OCI-LY1 (cell line): ENCODE measurements around the gene FGF3.

Experiments used
- H2AFZ ChIP-seq: fragments of 200-600 bp; sonication (generic), shearing (Covaris generic); 2 replicates; pipeline ENCODE4 v1.6.0; 2014; ENCODE audit warnings: antibody characterized with exemption, mild to moderate bottlenecking, low read length
- H3F3A ChIP-seq: fragments of 200-600 bp; sonication (generic), shearing (Covaris generic); 2 replicates; pipeline ENCODE4 v1.6.0; 2014; ENCODE audit warnings: mild to moderate bottlenecking, antibody characterized with exemption, low read length, moderate library complexity; ENCODE audit not compliant: insufficient read depth
- H3K27ac ChIP-seq: fragments of 200-600 bp; sonication (generic); 2 replicates; pipeline ENCODE4 v1.5.1; 2014; ENCODE audit warnings: low read length, mixed run types, mild to moderate bottlenecking, low read depth; ENCODE audit not compliant: poor library complexity, severe bottlenecking
- H3K27me3 ChIP-seq: fragments of 200-600 bp; sonication (generic); 2 replicates; pipeline ENCODE4 v1.6.0; 2014; ENCODE audit warnings: antibody characterized with exemption, mild to moderate bottlenecking, low read length, moderate library complexity; ENCODE audit not compliant: insufficient read depth
- H3K36me3 ChIP-seq: fragments of 200-600 bp; sonication (generic); 2 replicates; pipeline ENCODE4 v1.6.1; 2014; ENCODE audit warnings: mild to moderate bottlenecking, antibody characterized with exemption, low read length, moderate library complexity, mixed read lengths; ENCODE audit not compliant: insufficient read depth
- H3K4me1 ChIP-seq: fragments of 200-600 bp; sonication (generic); 2 replicates; pipeline ENCODE4 v1.5.1; 2014; ENCODE audit warnings: mild to moderate bottlenecking, low read length, moderate library complexity; ENCODE audit not compliant: insufficient read depth, severe bottlenecking
- H3K4me2 ChIP-seq: fragments of 200-600 bp; sonication (generic), shearing (Covaris generic); 2 replicates; pipeline ENCODE4 v1.6.1; 2014; ENCODE audit warnings: low read length
- H3K4me3 ChIP-seq: fragments of 200-600 bp; sonication (generic); 2 replicates; pipeline ENCODE4 v1.5.1; 2014; ENCODE audit warnings: low read length, low read depth, mild to moderate bottlenecking, mixed read lengths; ENCODE audit not compliant: poor library complexity, severe bottlenecking
- H3K79me2 ChIP-seq: fragments of 200-600 bp; shearing (Covaris generic); 2 replicates; pipeline ENCODE4 v1.6.1; 2016; ENCODE audit warnings: mixed run types, low read length, mixed read lengths; ENCODE audit not compliant: insufficient read depth
- H3K9ac ChIP-seq: fragments of 200-600 bp; sonication (generic), shearing (Covaris generic); 2 replicates; pipeline ENCODE4 v1.6.1; 2014; ENCODE audit warnings: mild to moderate bottlenecking, low read length, mixed read lengths
- H3K9me2 ChIP-seq: fragments of 200-600 bp; sonication (generic), shearing (Covaris generic); 2 replicates; pipeline ENCODE4 v1.6.1; 2014; ENCODE audit warnings: low read depth, mild to moderate bottlenecking, low read length, mixed read lengths
- H3K9me3 ChIP-seq: fragments of 200-600 bp; shearing (Covaris generic); 2 replicates; pipeline ENCODE4 v1.6.1; 2014; ENCODE audit warnings: low read length, mixed read lengths
- H4K20me1 ChIP-seq: fragments of 200-600 bp; sonication (generic), shearing (Covaris generic); 2 replicates; pipeline ENCODE4 v1.6.0; 2016; ENCODE audit warnings: mild to moderate bottlenecking, low read length; ENCODE audit not compliant: insufficient read depth
- CTCF ChIP-seq: fragments of 200-600 bp; sonication (generic), shearing (Covaris generic); IDR thresholded peaks from 2 replicates; pipeline ENCODE4 v1.5.1; 2017; ENCODE audit warnings: mild to moderate bottlenecking, antibody characterized with exemption, low read length, moderate library complexity, mixed read lengths
- EZH2 ChIP-seq: fragments of 200-600 bp; sonication (generic), shearing (Covaris generic); IDR thresholded peaks from 2 replicates; pipeline ENCODE4 v1.8.0; 2017; ENCODE audit warnings: borderline replicate concordance, mixed run types, mild to moderate bottlenecking, antibody characterized with exemption, low read length, moderate library complexity, mixed read lengths

The FGF3 gene

GRCh38 chr11:69797737-69798528 lies 21.3 kb downstream of the FGF3 start:
- Histone ChIP-seq H3K4me1 (no peaks in the 10 kb centered on the region), H3K9me2 (no peaks in the 10 kb centered on the region), H3K4me2 (no peak overlapping the region), H3K27me3 (no peaks in the 10 kb centered on the region), H3K9ac (no peak overlapping the region), H3F3A (no peaks in the 10 kb centered on the region), H3K9me3 (no peaks in the 10 kb centered on the region), H2AFZ (no peak overlapping the region), H4K20me1 (no peaks in the 10 kb centered on the region), H3K79me2 (no peaks in the 10 kb centered on the region), H3K36me3 (no peaks in the 10 kb centered on the region), H3K4me3 (no peak overlapping the region), H3K27ac (no peak overlapping the region)
- TF ChIP-seq EZH2: no peak
- no peak for TF ChIP-seq CTCF

- H3K27me3 ChIP-seq: no peaks in the 10 kb centered on the region
- no peaks in the 10 kb centered on the region for H3K36me3 ChIP-seq
- H2AFZ ChIP-seq: no peak overlapping the region
- H3K4me2 ChIP-seq: no peak overlapping the region
- H3K79me2 ChIP-seq: no peaks in the 10 kb centered on the region
- no peaks in the 10 kb centered on the region for H3K4me1 ChIP-seq
- no peak overlapping the region for H3K9ac ChIP-seq
- H3K9me3 ChIP-seq: no peaks in the 10 kb centered on the region
- H3K4me3 ChIP-seq: no peak overlapping the region
- H3K9me2 ChIP-seq: no peaks in the 10 kb centered on the region
- no peak overlapping the region for H3K27ac ChIP-seq
- no peaks in the 10 kb centered on the region for H4K20me1 ChIP-seq
- TF ChIP-seq CTCF (no peak), EZH2 (no peak)
- no peaks in the 10 kb centered on the region for H3F3A ChIP-seq
Observed at GRCh38 chr11:69797156-69797555, 22.1 kb downstream of the FGF3 start.

- 0 out of 2 replicates have a peak, but pooled peaks cover 8% of the 10 kb centered on the region for H3K27me3 ChIP-seq
- no peaks in the 10 kb centered on the region for H3K79me2 ChIP-seq
- no peak overlapping the region for H2AFZ ChIP-seq
- H3K27ac ChIP-seq: no peak overlapping the region
- TF ChIP-seq EZH2 (no peak), CTCF (no peak)
- no peaks in the 10 kb centered on the region for H4K20me1 ChIP-seq
- H3F3A ChIP-seq: no peaks in the 10 kb centered on the region
- no peak overlapping the region for H3K4me2 ChIP-seq
- H3K36me3 ChIP-seq: no peaks in the 10 kb centered on the region
- no peaks in the 10 kb centered on the region for H3K9me2 ChIP-seq
- H3K9me3 ChIP-seq: no peaks in the 10 kb centered on the region
- no peak overlapping the region for H3K9ac ChIP-seq
- no peaks in the 10 kb centered on the region for H3K4me1 ChIP-seq
- no peak overlapping the region for H3K4me3 ChIP-seq
Observed at GRCh38 chr11:69796063-69796462, 23.2 kb downstream of the FGF3 start.
